ENCODE results near the gene SELENOP.

The SELENOP gene

GRCh38 chr5:42836070-42836769 lies 24.5 kb upstream of the SELENOP start:
- Histone ChIP-seq H3K4me2 (ENCODE audit: low read depth, low read length, poor library complexity, severe bottlenecking) (no peak overlapping the region), H3K9me3 (ENCODE audit: insufficient read depth, low read length) (no peaks in the 10 kb centered on the region), H3K9ac (ENCODE audit: low read length) (no peak overlapping the region), H3F3A (ENCODE audit: insufficient read depth) (no peaks in the 10 kb centered on the region), H3K27ac (ENCODE audit: low read depth, low read length) (no peak overlapping the region), H3K9me2 (replicated peaks; ENCODE audit: insufficient read depth, low read length) (no peaks in the 10 kb centered on the region), H2AFZ (ENCODE audit: low read depth, low read length, severe bottlenecking) (no peak overlapping the region), H3K79me2 (ENCODE audit: insufficient read depth, low read length) (no peaks in the 10 kb centered on the region), H3K36me3 (ENCODE audit: low read length) (no peaks in the 10 kb centered on the region), H3K4me3 (ENCODE audit: insufficient read depth, low read length, poor library complexity, severe bottlenecking) (no peak overlapping the region), H3K27me3 (ENCODE audit: low read length) (no peaks in the 10 kb centered on the region), H4K20me1 (ENCODE audit: low read depth, low read length) (no peaks in the 10 kb centered on the region)
- no peak for TF ChIP-seq CTCF (IDR thresholded peaks at IDR 0.05; ENCODE audit: insufficient read depth, low read length, poor library complexity, severe bottlenecking)
- no peak for TF ChIP-seq EZH2phosphoT487 (conservative IDR thresholded peaks at IDR 0.05; ENCODE audit: low read length)

- H3K27me3 ChIP-seq (ENCODE audit: low read length): no peaks in the 10 kb centered on the region
- no peak overlapping the region for H3K27ac ChIP-seq (ENCODE audit: low read depth, low read length)
- H3K36me3 ChIP-seq (ENCODE audit: low read length): no peaks in the 10 kb centered on the region
- H3F3A ChIP-seq (ENCODE audit: insufficient read depth): no peaks in the 10 kb centered on the region
- H2AFZ ChIP-seq (ENCODE audit: low read depth, low read length, severe bottlenecking): no peak overlapping the region
- H3K9me2 ChIP-seq (replicated peaks; ENCODE audit: insufficient read depth, low read length): no peaks in the 10 kb centered on the region
- no peak overlapping the region for H3K9ac ChIP-seq (ENCODE audit: low read length)
- no peaks in the 10 kb centered on the region for H4K20me1 ChIP-seq (ENCODE audit: low read depth, low read length)
- H3K4me2 ChIP-seq (ENCODE audit: low read depth, low read length, poor library complexity, severe bottlenecking): no peak overlapping the region
- TF ChIP-seq CTCF (IDR thresholded peaks at IDR 0.05; ENCODE audit: insufficient read depth, low read length, poor library complexity, severe bottlenecking): no peak
- TF ChIP-seq EZH2phosphoT487 (conservative IDR thresholded peaks at IDR 0.05; ENCODE audit: low read length): no peak
- no peaks in the 10 kb centered on the region for H3K9me3 ChIP-seq (ENCODE audit: insufficient read depth, low read length)
- no peaks in the 10 kb centered on the region for H3K79me2 ChIP-seq (ENCODE audit: insufficient read depth, low read length)
- no peak overlapping the region for H3K4me3 ChIP-seq (ENCODE audit: insufficient read depth, low read length, poor library complexity, severe bottlenecking)
Observed at GRCh38 chr5:42832060-42832459, 20.4 kb upstream of the SELENOP start.

GRCh38 chr5:42830924-42831323 lies 19.2 kb upstream of the SELENOP start:
- Histone ChIP-seq H3K27ac (ENCODE audit: low read depth, low read length) (no peak overlapping the region), H3K4me3 (ENCODE audit: insufficient read depth, low read length, poor library complexity, severe bottlenecking) (no peak overlapping the region), H3F3A (ENCODE audit: insufficient read depth) (no peaks in the 10 kb centered on the region), H3K9me2 (replicated peaks; ENCODE audit: insufficient read depth, low read length) (no peaks in the 10 kb centered on the region), H3K36me3 (ENCODE audit: low read length) (no peaks in the 10 kb centered on the region), H3K9me3 (ENCODE audit: insufficient read depth, low read length) (no peaks in the 10 kb centered on the region), H3K4me2 (ENCODE audit: low read depth, low read length, poor library complexity, severe bottlenecking) (no peak overlapping the region), H3K9ac (ENCODE audit: low read length) (no peak overlapping the region), H2AFZ (ENCODE audit: low read depth, low read length, severe bottlenecking) (no peak overlapping the region), H3K79me2 (ENCODE audit: insufficient read depth, low read length) (no peaks in the 10 kb centered on the region), H3K27me3 (ENCODE audit: low read length) (no peaks in the 10 kb centered on the region), H4K20me1 (ENCODE audit: low read depth, low read length) (no peaks in the 10 kb centered on the region)
- no peak for TF ChIP-seq CTCF (IDR thresholded peaks at IDR 0.05; ENCODE audit: insufficient read depth, low read length, poor library complexity, severe bottlenecking)
- no peak for TF ChIP-seq EZH2phosphoT487 (conservative IDR thresholded peaks at IDR 0.05; ENCODE audit: low read length)

Data from SU-DHL-6 (cell line).